Thoracic aorta (tissue), 2 donors: ENCODE results near the gene CPT1C. TPM values are rescaled to one million over a fixed set of nuclear protein-coding genes. Genes with fewer than 3 reads are reported as not detected.

ENCODE experiments used
- ATAC-seq: fragments of 150-250 bp; one replicate; pipeline ENCODE4 v1.8.0; 2017; ENCODE audit warnings: low read depth; ENCODE audit not compliant: insufficient number of reproducible peaks, low FRiP score
- DNase-seq: peaks from one replicate; pipeline ENCODE4 v3.0.0-alpha.2; 2020; ENCODE audit warnings: low spot score
- H3K27ac ChIP-seq, 2 donors: fragments of 200-600 bp; sonication (generic); 1 replicate in 1 of 2; 2 replicates in 1 of 2; pipeline ENCODE4 v1.5.1; 2016; ENCODE audit warnings: mild to moderate bottlenecking in 2 of 2, moderate library complexity in 2 of 2
- H3K27me3 ChIP-seq: fragments of 200-600 bp; sonication (generic); replicated peaks from 2 replicates; pipeline ENCODE4 v1.6.0; 2016; ENCODE audit warnings: mild to moderate bottlenecking; ENCODE audit not compliant: insufficient read depth
- H3K36me3 ChIP-seq: fragments of 200-600 bp; sonication (generic); one replicate; pipeline ENCODE4 v1.5.1; 2016
- H3K4me1 ChIP-seq, 2 donors: fragments of 200-600 bp; sonication (generic); 1 replicate in 1 of 2; 2 replicates in 1 of 2; pipeline versions ENCODE4 v1.5.1 to v1.6.0; 2016; ENCODE audit warnings: low read depth in 2 of 2, mild to moderate bottlenecking in 1 of 2; ENCODE audit not compliant: control insufficient read depth in 1 of 2
- H3K4me3 ChIP-seq: fragments of 200-600 bp; sonication (generic); 2 replicates; pipeline ENCODE4 v1.5.1; 2016; ENCODE audit warnings: mild to moderate bottlenecking
- H3K9me3 ChIP-seq: fragments of 200-600 bp; sonication (generic); 2 replicates; pipeline ENCODE4 v1.5.1; 2016
- CTCF ChIP-seq: fragments of 200-600 bp; sonication (generic); IDR thresholded peaks from one replicate; pipeline ENCODE4 v1.5.1; 2019; ENCODE audit warnings: antibody characterized with exemption
- total RNA-seq, 2 donors: library from RNA; depleted of rRNA; stranded (reverse); fragments of >200 nt; gene quantifications; one replicate each; pipeline versions ENCODE4 v1.1.0 to v1.2.3, GENCODE V29; 2016

The CPT1C gene
- total RNA-seq, 2 donors from 2014 or later, result 2.5 to 3.9 TPM

DNA sequence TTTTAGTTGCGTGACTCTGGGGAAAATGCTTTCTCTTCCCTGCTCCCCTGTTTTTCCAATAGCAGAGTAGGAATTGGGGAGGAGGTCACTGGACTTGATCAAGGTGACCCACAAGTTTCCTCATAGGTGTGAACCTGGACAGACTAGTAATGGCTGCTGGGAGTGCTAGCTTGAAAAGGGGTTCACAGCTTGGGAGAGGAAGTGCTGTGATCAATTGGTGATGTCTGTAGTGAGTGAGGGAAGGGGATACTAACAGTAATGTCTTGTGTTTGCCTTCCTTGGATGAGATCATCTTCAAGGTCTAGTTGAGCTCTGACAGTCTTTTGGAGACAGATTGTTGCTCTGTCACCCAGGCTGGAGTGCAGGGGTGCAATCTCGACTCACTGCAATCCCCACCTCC lies 23.4 kb upstream of the CPT1C start:
- H3K4me3 ChIP-seq, result no peak overlapping the region
- TF ChIP-seq CTCF, result no peak
- no peak for DNase-seq
- H3K27me3 ChIP-seq, result no peaks in the 10 kb centered on the region
- H3K27ac ChIP-seq, result no peak overlapping the region
- H3K36me3 ChIP-seq, result peaks cover 7% of the 10 kb centered on the region
- H3K9me3 ChIP-seq, result no peaks in the 10 kb centered on the region
- peaks cover 10 to 23% of the 10 kb centered on the region in 2 donors for H3K4me1 ChIP-seq
- ATAC-seq, result no peak

GRCh38 chr19:49669516-49669915 lies 21.4 kb upstream of the CPT1C start:
- H3K36me3 ChIP-seq, result no peaks in the 10 kb centered on the region
- no peak overlapping the region for H3K4me3 ChIP-seq
- no peaks in the 10 kb centered on the region for H3K27me3 ChIP-seq
- no peak for TF ChIP-seq CTCF
- ATAC-seq (no peak), DNase-seq (no peak)
- no peak overlapping the region for H3K27ac ChIP-seq
- H3K9me3 ChIP-seq, result no peaks in the 10 kb centered on the region
- H3K4me1 ChIP-seq, result peaks cover 4 to 13% of the 10 kb centered on the region in 2 donors

- Histone ChIP-seq H3K27me3 (no peaks in the 10 kb centered on the region), H3K36me3 (no peaks in the 10 kb centered on the region), H3K4me1 (peaks cover 5 to 10% of the 10 kb centered on the region in 2 donors), H3K9me3 (no peaks in the 10 kb centered on the region), H3K27ac (peak overlapping the region in 1 of 2 donors; percentile 48), H3K4me3 (peak overlapping the region; percentile 33)
- DNase-seq (no peak), ATAC-seq (no peak)
- peak; percentile 92 for TF ChIP-seq CTCF
These were observed 18.6 kb upstream of the CPT1C start for GRCh38 chr19:49672131-49672919.

GRCh38 chr19:49676136-49676783 lies 14.7 kb upstream of the CPT1C start:
- no peaks in the 10 kb centered on the region for H3K9me3 ChIP-seq
- H3K36me3 ChIP-seq, result peaks cover 2% of the 10 kb centered on the region
- ATAC-seq (peak; percentile 53), DNase-seq (no peak)
- H3K27me3 ChIP-seq, result no peaks in the 10 kb centered on the region
- peak overlapping the region; percentile 90 to 93 for H3K27ac ChIP-seq
- no peak for TF ChIP-seq CTCF
- peaks cover 24 to 46% of the 10 kb centered on the region in 2 donors for H3K4me1 ChIP-seq
- H3K4me3 ChIP-seq, result peak overlapping the region; percentile 67

GRCh38 chr19:49676784-49677230 lies 14.1 kb upstream of the CPT1C start:
- H3K27me3 ChIP-seq, result no peaks in the 10 kb centered on the region
- peak; percentile 99 for DNase-seq
- peak; percentile 87 for ATAC-seq
- peaks cover 5% of the 10 kb centered on the region for H3K36me3 ChIP-seq
- TF ChIP-seq CTCF, result no peak
- peak overlapping the region; percentile 87 for H3K4me3 ChIP-seq
- peak overlapping the region; percentile 90 to 93 for H3K27ac ChIP-seq
- no peaks in the 10 kb centered on the region for H3K9me3 ChIP-seq
- peaks cover 24 to 46% of the 10 kb centered on the region in 2 donors for H3K4me1 ChIP-seq
